Ishikawa (cell line): Measurements from ENCODE around the gene TNS3.

Source experiments
- EGR1 ChIP-seq: IDR thresholded peaks from 2 replicates; pipeline ENCODE4 v1.6.1; 2012
- EP300 ChIP-seq: IDR thresholded peaks from 2 replicates; pipeline ENCODE4 v1.6.1; 2012; ENCODE audit warnings: borderline replicate concordance
- NFIC ChIP-seq: IDR thresholded peaks from 2 replicates; pipeline ENCODE4 v1.6.1; 2012
- TF ChIP-seq, protein P1 (sequence below): IDR thresholded peaks from 2 replicates; pipeline ENCODE4 v1.6.1; 2012

DNA sequence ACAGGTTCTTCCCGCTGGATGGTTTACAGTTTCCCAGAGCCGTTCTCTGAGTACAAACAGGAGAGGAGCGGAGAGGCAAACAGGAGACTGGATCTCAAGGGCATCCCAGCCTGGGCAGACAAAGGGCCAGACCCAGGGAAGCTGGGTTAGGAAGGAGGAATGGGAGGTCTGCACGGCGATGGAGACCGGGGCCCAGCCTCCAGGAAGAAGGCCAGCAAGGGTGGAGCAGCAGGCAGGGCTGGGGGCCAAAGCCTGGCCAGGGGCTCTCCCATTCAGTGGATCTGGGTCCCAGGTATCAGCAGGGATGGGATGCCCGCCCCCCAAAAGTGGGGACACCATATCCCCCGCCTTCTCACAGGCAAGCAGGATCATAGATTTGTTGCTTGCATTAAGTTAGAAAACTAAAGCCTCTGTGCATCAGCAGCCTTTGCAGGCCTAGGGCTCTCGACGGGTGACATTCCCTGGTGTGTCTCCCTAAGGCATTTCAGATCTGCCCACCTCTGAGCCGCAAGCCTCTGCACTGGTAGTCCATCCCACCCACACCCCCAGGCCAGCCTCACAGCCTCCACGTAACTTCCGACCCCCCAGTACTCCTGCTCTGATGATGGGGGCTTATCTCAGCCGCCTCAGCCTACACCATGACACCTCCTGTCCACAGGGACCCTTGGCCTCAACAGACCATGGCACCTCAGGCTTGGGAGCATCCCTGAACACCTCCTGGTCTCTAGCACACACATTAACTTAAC, 59.9 kb downstream of the TNS3 start:
- TF ChIP-seq, protein P1, sequence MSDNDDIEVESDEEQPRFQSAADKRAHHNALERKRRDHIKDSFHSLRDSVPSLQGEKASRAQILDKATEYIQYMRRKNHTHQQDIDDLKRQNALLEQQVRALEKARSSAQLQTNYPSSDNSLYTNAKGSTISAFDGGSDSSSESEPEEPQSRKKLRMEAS = no peak
- TF ChIP-seq NFIC = no peak
- TF ChIP-seq EGR1 = no peak
- no peak for TF ChIP-seq EP300
